ENCODE measurements around the gene MTAP.

DNA sequence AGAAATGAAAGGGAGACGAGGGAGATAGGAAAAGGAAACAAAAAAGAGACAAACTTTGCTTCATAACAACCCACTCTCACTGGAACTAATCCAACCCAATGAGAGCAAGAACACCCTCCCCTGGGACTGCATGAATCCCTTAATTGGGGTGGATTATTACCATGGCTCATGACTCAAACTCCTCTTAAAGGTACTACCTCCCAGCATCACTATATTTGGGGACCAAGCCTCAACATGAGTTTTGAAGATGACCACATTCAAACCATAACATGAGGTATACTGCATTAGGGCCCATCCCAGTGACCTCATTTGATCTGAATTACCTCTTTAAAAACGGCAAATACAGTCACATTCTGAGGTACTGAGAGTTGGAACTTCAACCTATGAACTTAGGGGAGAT lies 8.0 kb downstream of the MTAP start:
- TF ChIP-seq NR2F6 (IDR thresholded peaks at IDR 0.05) (no peak), NR2F6 (CRISPR knock-in tag; IDR thresholded peaks at IDR 0.05) (no peak), HMGXB4 (CRISPR knock-in tag; IDR thresholded peaks at IDR 0.05; ENCODE audit: borderline replicate concordance in 1 of 2, low read depth in 1 of 2) (no peak), RAD21 (CRISPR knock-in tag; IDR thresholded peaks at IDR 0.05) (no peak), ZXDC (CRISPR knock-in tag; IDR thresholded peaks at IDR 0.05) (no peak), NONO (IDR thresholded peaks at IDR 0.05) (no peak), NONO (CRISPR knock-in tag; conservative IDR thresholded peaks at IDR 0.05) (no peak), EZH2 (conservative IDR thresholded peaks at IDR 0.05; ENCODE audit: low read depth, low read length) (no peak)
- TF ChIP-seq, protein P1, sequence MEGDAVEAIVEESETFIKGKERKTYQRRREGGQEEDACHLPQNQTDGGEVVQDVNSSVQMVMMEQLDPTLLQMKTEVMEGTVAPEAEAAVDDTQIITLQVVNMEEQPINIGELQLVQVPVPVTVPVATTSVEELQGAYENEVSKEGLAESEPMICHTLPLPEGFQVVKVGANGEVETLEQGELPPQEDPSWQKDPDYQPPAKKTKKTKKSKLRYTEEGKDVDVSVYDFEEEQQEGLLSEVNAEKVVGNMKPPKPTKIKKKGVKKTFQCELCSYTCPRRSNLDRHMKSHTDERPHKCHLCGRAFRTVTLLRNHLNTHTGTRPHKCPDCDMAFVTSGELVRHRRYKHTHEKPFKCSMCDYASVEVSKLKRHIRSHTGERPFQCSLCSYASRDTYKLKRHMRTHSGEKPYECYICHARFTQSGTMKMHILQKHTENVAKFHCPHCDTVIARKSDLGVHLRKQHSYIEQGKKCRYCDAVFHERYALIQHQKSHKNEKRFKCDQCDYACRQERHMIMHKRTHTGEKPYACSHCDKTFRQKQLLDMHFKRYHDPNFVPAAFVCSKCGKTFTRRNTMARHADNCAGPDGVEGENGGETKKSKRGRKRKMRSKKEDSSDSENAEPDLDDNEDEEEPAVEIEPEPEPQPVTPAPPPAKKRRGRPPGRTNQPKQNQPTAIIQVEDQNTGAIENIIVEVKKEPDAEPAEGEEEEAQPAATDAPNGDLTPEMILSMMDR (CRISPR knock-in tag; IDR thresholded peaks at IDR 0.05), result no peak
